Pancreas (tissue), 10 donors: ENCODE results near the gene MYO1H. TPM values are rescaled to one million over a fixed set of nuclear protein-coding genes. Genes with fewer than 3 reads are reported as not detected.
A peak's percentile ranks its signal among the peaks of the same experiment; 100 is the strongest.
"Not testable (repeated sequence)": the region's sequence is repeated elsewhere in the genome, so short reads cannot be mapped to it uniquely, and the experiment has no call there.

Experiments
- ATAC-seq, 4 donors: fragments of 200-7000 bp; cut with Tn5 transposase; one replicate each; pipeline versions ENCODE4 v1.8.0 to v1.9.1; 2020; ENCODE audit warnings: mild to moderate bottlenecking in 4 of 4, moderate library complexity in 4 of 4
- DNase-seq, 6 donors: peaks; one replicate each; pipeline ENCODE4 v3.0.0-alpha.2; 2020
- FAIRE-seq: peaks from 2 replicates; lab custom pipeline; 2012; peaks lifted over from hg19 to GRCh38; lab: Jason Lieb, UNC
- H3K27ac ChIP-seq, 4 donors: fragments of 200-600 bp; sonication (generic); 1 replicate in 3 of 4; 2 replicates in 1 of 4; pipeline versions ENCODE4 v1.5.0 to v1.8.0; 2020
- H3K27me3 ChIP-seq, 4 donors: fragments of 200-600 bp; one replicate each; pipeline ENCODE4 v1.8.0; 2021
- H3K36me3 ChIP-seq, 3 donors: fragments of 200-600 bp; sonication (generic) in 1 of 3; one replicate each; pipeline versions ENCODE4 v1.5.0 to v1.8.0; 2020 to 2021
- H3K4me1 ChIP-seq, 3 donors: fragments of 200-600 bp; one replicate each; pipeline ENCODE4 v1.8.0; 2021
- H3K4me3 ChIP-seq, 4 donors: fragments of 200-600 bp; sonication (generic) in 2 of 4; one replicate each; pipeline versions ENCODE4 v1.5.0 to v1.8.0; 2020 to 2021
- H3K9me3 ChIP-seq, 4 donors: fragments of 200-600 bp; one replicate each; pipeline ENCODE4 v1.8.0; 2021
- CTCF ChIP-seq, 4 donors: fragments of 200-600 bp; sonication (generic) in 3 of 4; IDR thresholded peaks; one replicate each; pipeline versions ENCODE4 v1.5.0 to v1.8.0; 2021; ENCODE audit warnings: antibody characterized with exemption in 4 of 4
- WGBS, 2 donors: extraction: QIAGEN DNeasy Blood & Tissue Kit; methylation state at CpG; one replicate each; pipeline ENCODE4 v1.1.7; 2013; 5-methylcytosine and 5-hydroxymethylcytosine counted together
- intact Hi-C, 3 donors: fragments of 100-400 bp; cut with DNase I; formaldehyde crosslinking; loops; one replicate each; pipeline versions ENCODE4 v1.11.1 to v1.14.2; 2022
- polyA plus RNA-seq, 2 donors: library from polyadenylated mRNA; stranded (reverse); fragments of 200-250 nt; gene quantifications; one replicate each; pipeline ENCODE4 v1.2.3, GENCODE V29; 2013
- total RNA-seq, 6 donors: library from RNA; stranded (reverse); fragmentation: NEBNext Ultra II Directional in 4 of 6; extraction: Animal tissue kit (Norgen Biotek cat#: 25700) in 4 of 6; gene quantifications; one replicate each; pipeline versions ENCODE4 v1.2.1 to v1.2.4, GENCODE V29; 2021 to 2023
- donor health status: healthy with polysubstance abuse.
- donor health status: DM: no; HTN: no; CAD: no; lungs with moderate emphysema.
- donor health status: DM: no; HTN: no; CAD: no.
- donor health status: control.
- donor health status: control.
- donor health status: Bipolar disorder and iron deficiency.
- donor health status: DM: yes; HTN: yes; CAD: no.
- donor health status: DM: no; HTN: no; CAD: no.
- donor health status: DM: no; HTN: no; CAD: no.
- donor health status: DM: yes; HTN: yes; CAD: no.

The MYO1H gene
- total and polyA plus RNA-seq, 8 donors = 0.07 TPM; not detected in 7

GRCh38 chr12:109421355-109422087, 73.8 kb downstream of the MYO1H start:
- H3K4me1 ChIP-seq = no peaks in the 10 kb centered on the region
- no peak for DNase-seq
- intact Hi-C loops = no loop called here
- H3K4me3 ChIP-seq = no peak overlapping the region
- 59 to 72% methylated on average over 8 of the region's 8 CpGs for WGBS, 2 donors
- no peaks in the 10 kb centered on the region for H3K27me3 ChIP-seq
- FAIRE-seq = no peak
- TF ChIP-seq CTCF (IDR thresholded peaks at IDR 0.05) = no peak
- H3K27ac ChIP-seq = no peak overlapping the region
- ATAC-seq = no peak
- no peaks in the 10 kb centered on the region for H3K9me3 ChIP-seq
- H3K36me3 ChIP-seq = no peaks in the 10 kb centered on the region

- intact Hi-C loops = no loop called here
- no peaks in the 10 kb centered on the region for H3K9me3 ChIP-seq
- no peak for FAIRE-seq
Observed at GRCh38 chr12:109422251-109422650, 74.6 kb downstream of the MYO1H start.

GRCh38 chr12:109423392-109423791, 75.7 kb downstream of the MYO1H start:
- Histone ChIP-seq H3K36me3 (no peaks in the 10 kb centered on the region), H3K27ac (no peak overlapping the region), H3K9me3 (no peaks in the 10 kb centered on the region), H3K27me3 (no peaks in the 10 kb centered on the region), H3K4me3 (no peak overlapping the region), H3K4me1 (no peaks in the 10 kb centered on the region)
- intact Hi-C loops = no loop called here
- no peak for FAIRE-seq
- ATAC-seq = no peak
- no peak for TF ChIP-seq CTCF (IDR thresholded peaks at IDR 0.05)
- 68 to 83% methylated on average over 9 of the region's 9 CpGs for whole genome bisulfite sequencing, 2 donors
- no peak for DNase-seq

More at GRCh38 chr12:109422251-109422650, 74.6 kb downstream of the MYO1H start:
- H3K4me1 ChIP-seq = no peaks in the 10 kb centered on the region
- no peak overlapping the region for H3K4me3 ChIP-seq
- no peak for TF ChIP-seq CTCF (IDR thresholded peaks at IDR 0.05)
- ATAC-seq (no peak), DNase-seq (no peak)
- no peaks in the 10 kb centered on the region for H3K27me3 ChIP-seq
- H3K36me3 ChIP-seq = no peaks in the 10 kb centered on the region
- H3K27ac ChIP-seq = no peak overlapping the region
- WGBS, 2 donors = 25 to 33% methylated on average over 10 of the region's 10 CpGs

- no peak for FAIRE-seq
Observed at GRCh38 chr12:109428037-109428629, 80.4 kb downstream of the MYO1H start.

GRCh38 chr12:109428804-109429203, 81.1 kb downstream of the MYO1H start:
- WGBS, 2 donors = 87% methylated on average over 3 of the region's 3 CpGs
- FAIRE-seq, H3K4me1 ChIP-seq, H3K4me3 ChIP-seq, intact Hi-C loops, H3K27me3 ChIP-seq, DNase-seq, H3K9me3 ChIP-seq, H3K36me3 ChIP-seq, H3K27ac ChIP-seq, ATAC-seq: not testable (repeated sequence)

More at GRCh38 chr12:109428037-109428629, 80.4 kb downstream of the MYO1H start:
- Histone ChIP-seq H3K27ac (no peak overlapping the region), H3K27me3 (no peaks in the 10 kb centered on the region), H3K9me3 (no peaks in the 10 kb centered on the region), H3K36me3 (no peaks in the 10 kb centered on the region), H3K4me1 (no peaks in the 10 kb centered on the region), H3K4me3 (no peak overlapping the region)
- 19 to 22% methylated on average over 8 of the region's 8 CpGs for WGBS, 2 donors
- ATAC-seq (peak; percentile 88 to 97 (median 94)), DNase-seq (peak; percentile 54 to 91 (median 80))
- intact Hi-C loops = no loop called here
- TF ChIP-seq CTCF (IDR thresholded peaks at IDR 0.05) = peak; percentile 94 to 98 (median 96)
